Epithelial cell of prostate (primary cell): ENCODE measurements around the gene FRMD4A.
"Not testable (repeated sequence)": the region's sequence is repeated elsewhere in the genome, so short reads cannot be mapped to it uniquely, and the experiment has no call there.

Experiments
- DNase-seq: peaks from one replicate; pipeline ENCODE4 v3.0.0-alpha.2; 2011; ENCODE audit warnings: low read depth, low spot score
- H3K27ac ChIP-seq: fragments of 450-650 bp; 2 replicates; pipeline ENCODE4 v1.5.1; 2017; ENCODE audit warnings: mild to moderate bottlenecking

FRMD4A gene

GRCh38 chr10:14247377-14248116 lies 83.2 kb downstream of the FRMD4A start:
- H3K27ac ChIP-seq: no peak overlapping the region
- DNase-seq: no peak

GRCh38 chr10:14244801-14245211 lies 85.9 kb downstream of the FRMD4A start:
- no peak overlapping the region for H3K27ac ChIP-seq
- no peak for DNase-seq

- DNase-seq: no peak
- H3K27ac ChIP-seq: no peak overlapping the region
These were observed 86.6 kb downstream of the FRMD4A start for GRCh38 chr10:14244147-14244546.

- no peak overlapping the region for H3K27ac ChIP-seq
- no peak for DNase-seq
These were observed 87.5 kb downstream of the FRMD4A start for GRCh38 chr10:14243221-14243620.

- H3K27ac ChIP-seq: no peak overlapping the region
- no peak for DNase-seq
These were observed 89.5 kb downstream of the FRMD4A start for GRCh38 chr10:14241196-14241595.

- no peak for DNase-seq
- H3K27ac ChIP-seq: no peak overlapping the region
These were observed 90.2 kb downstream of the FRMD4A start for GRCh38 chr10:14240253-14241189.

GRCh38 chr10:14238659-14239058 lies 92.1 kb downstream of the FRMD4A start:
- DNase-seq, H3K27ac ChIP-seq: not testable (repeated sequence)

GRCh38 chr10:14236341-14236740 lies 94.4 kb downstream of the FRMD4A start:
- DNase-seq: no peak

GRCh38 chr10:14235566-14236195 lies 95.0 kb downstream of the FRMD4A start:
- no peak overlapping the region for H3K27ac ChIP-seq
- no peak for DNase-seq

More at GRCh38 chr10:14236341-14236740, 94.4 kb downstream of the FRMD4A start:
- H3K27ac ChIP-seq: no peak overlapping the region

- DNase-seq: no peak
- H3K27ac ChIP-seq: no peak overlapping the region
These were observed 97.2 kb downstream of the FRMD4A start for GRCh38 chr10:14233566-14233965.

GRCh38 chr10:14228798-14229197 lies 101.9 kb downstream of the FRMD4A start:
- not testable (repeated sequence) for H3K27ac ChIP-seq, DNase-seq

- DNase-seq: no peak
- H3K27ac ChIP-seq: no peak overlapping the region
These were observed 105.3 kb downstream of the FRMD4A start for GRCh38 chr10:14225379-14225778.

GRCh38 chr10:14220026-14220425 lies 110.7 kb downstream of the FRMD4A start:
- no peak overlapping the region for H3K27ac ChIP-seq
- DNase-seq: no peak

GRCh38 chr10:14219411-14219810 lies 111.3 kb downstream of the FRMD4A start:
- H3K27ac ChIP-seq: no peak overlapping the region
- DNase-seq: no peak

GRCh38 chr10:14215641-14216040 lies 115.1 kb downstream of the FRMD4A start:
- DNase-seq: no peak
- no peak overlapping the region for H3K27ac ChIP-seq

- H3K27ac ChIP-seq, DNase-seq: not testable (repeated sequence)
These were observed 117.0 kb downstream of the FRMD4A start for GRCh38 chr10:14213703-14214102.

GRCh38 chr10:14211610-14212009 lies 119.1 kb downstream of the FRMD4A start:
- DNase-seq: no peak
- H3K27ac ChIP-seq: no peak overlapping the region

GRCh38 chr10:14208231-14208630 lies 122.5 kb downstream of the FRMD4A start:
- H3K27ac ChIP-seq: no peak overlapping the region
- no peak for DNase-seq

GRCh38 chr10:14205233-14205632 lies 125.5 kb downstream of the FRMD4A start:
- no peak overlapping the region for H3K27ac ChIP-seq

GRCh38 chr10:14200698-14201544 lies 129.8 kb downstream of the FRMD4A start:
- DNase-seq: no peak
- no peak overlapping the region for H3K27ac ChIP-seq

More at GRCh38 chr10:14205233-14205632, 125.5 kb downstream of the FRMD4A start:
- no peak for DNase-seq
